Prostate gland (tissue), 2 donors: ENCODE results near the gene GALNT14.

Experiments
- POLR2A ChIP-seq: fragments of 450-650 bp; IDR thresholded peaks from one replicate; pipeline ENCODE4 v1.6.1; 2016; ENCODE audit warnings: antibody characterized with exemption, mild to moderate bottlenecking
- POLR2AphosphoS5 ChIP-seq: sonication (generic); formaldehyde crosslinking; IDR thresholded peaks from one replicate; pipeline ENCODE4 v1.6.1; 2017; ENCODE audit warnings: antibody characterized with exemption
- TF ChIP-seq, protein P1 (sequence below), 4 experiments: fragments of 200-600 bp in 2 of 4; fragments of 450-650 bp in 2 of 4; sonication (generic) in 2 of 4; IDR thresholded peaks; 1 replicate in 3 of 4; 2 replicates in 1 of 4; pipeline ENCODE4 v1.5.1; 2016 to 2019; ENCODE audit warnings: antibody characterized with exemption in 4 of 4, mild to moderate bottlenecking in 2 of 4, moderate library complexity in 2 of 4

DNA sequence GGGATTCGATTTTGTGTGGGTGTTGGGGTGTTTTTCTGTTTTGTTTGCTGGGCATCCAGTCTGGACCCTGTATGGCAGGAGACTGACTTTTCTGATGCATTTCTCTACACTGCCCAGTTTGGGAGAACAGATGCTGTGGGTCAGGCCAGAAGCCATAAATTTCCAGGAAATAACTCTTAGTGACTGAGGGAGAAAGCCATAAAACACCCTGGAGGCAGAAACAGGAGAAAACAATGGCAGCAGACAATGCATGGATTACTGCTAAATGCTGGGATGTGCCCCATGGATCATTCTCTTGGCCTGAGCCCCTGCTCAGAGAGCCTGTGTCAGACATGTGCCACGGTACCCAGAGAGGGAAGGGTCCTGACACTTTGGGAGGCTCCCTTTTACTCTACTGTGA is 197.4 kb downstream of the GALNT14 start:
- TF ChIP-seq, protein P1, sequence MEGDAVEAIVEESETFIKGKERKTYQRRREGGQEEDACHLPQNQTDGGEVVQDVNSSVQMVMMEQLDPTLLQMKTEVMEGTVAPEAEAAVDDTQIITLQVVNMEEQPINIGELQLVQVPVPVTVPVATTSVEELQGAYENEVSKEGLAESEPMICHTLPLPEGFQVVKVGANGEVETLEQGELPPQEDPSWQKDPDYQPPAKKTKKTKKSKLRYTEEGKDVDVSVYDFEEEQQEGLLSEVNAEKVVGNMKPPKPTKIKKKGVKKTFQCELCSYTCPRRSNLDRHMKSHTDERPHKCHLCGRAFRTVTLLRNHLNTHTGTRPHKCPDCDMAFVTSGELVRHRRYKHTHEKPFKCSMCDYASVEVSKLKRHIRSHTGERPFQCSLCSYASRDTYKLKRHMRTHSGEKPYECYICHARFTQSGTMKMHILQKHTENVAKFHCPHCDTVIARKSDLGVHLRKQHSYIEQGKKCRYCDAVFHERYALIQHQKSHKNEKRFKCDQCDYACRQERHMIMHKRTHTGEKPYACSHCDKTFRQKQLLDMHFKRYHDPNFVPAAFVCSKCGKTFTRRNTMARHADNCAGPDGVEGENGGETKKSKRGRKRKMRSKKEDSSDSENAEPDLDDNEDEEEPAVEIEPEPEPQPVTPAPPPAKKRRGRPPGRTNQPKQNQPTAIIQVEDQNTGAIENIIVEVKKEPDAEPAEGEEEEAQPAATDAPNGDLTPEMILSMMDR (IDR thresholded peaks at IDR 0.05) = no peak
- no peak for TF ChIP-seq POLR2AphosphoS5
- no peak for TF ChIP-seq POLR2A
